GM11168 (cell line): ENCODE data around the gene NKX3-2.

Source experiments
- in situ Hi-C: fragments of 300-500 bp; cut with MboI; formaldehyde crosslinking; loops from one replicate; pipeline ENCODE4 v1.12.0; 2022; ENCODE audit warnings: low sequenced_read_pairs; ENCODE audit not compliant: unreplicated experiment

NKX3-2 gene

DNA sequence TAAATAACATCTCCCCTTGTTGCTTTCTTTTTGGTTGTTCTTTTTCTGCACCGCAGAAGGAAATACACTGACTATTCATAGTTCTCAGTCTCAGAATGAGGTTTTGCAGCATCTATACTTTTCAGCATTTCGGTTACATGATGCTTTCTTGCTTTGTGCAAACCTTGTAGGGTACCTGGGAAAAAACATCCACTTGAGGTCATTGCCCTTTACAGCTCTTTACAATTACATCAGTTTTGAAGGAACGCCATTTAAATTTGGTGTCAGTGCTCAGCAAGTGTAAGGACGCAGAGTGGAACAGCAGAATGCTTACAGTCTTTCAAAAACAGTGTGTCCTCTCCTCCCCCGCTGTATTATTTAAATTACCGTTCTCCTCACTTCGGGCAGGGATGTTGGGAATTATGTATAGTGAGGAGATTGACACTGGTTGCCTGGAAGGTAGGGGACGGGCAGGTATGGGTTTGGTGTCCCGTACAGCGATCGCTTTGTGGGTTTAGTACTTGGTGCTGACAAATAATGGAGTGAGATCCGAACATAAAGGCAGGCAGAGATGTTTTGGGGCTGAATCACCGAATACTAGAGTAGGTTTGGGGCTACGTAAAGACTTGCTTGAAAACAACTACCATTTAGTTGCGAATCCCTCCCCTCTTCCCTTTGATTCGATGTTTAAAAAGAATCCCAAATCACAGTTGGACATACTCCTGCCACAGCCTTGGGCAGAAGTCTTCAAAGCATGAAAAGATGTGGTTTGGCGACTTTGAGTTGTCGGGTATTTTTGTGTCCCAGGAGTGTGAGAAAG is 2.0 kb upstream of the NKX3-2 start:
- in situ Hi-C loops: loop anchor here (5.0 kb wide), 1 partner anchor 814 kb away; no protein-coding TSS in a partner anchor

GRCh38 chr4:13545394-13545808 is 1.1 kb upstream of the NKX3-2 start:
- in situ Hi-C loops: loop anchor here (5.0 kb wide), 1 partner anchor 813 kb away; no protein-coding TSS in a partner anchor

DNA sequence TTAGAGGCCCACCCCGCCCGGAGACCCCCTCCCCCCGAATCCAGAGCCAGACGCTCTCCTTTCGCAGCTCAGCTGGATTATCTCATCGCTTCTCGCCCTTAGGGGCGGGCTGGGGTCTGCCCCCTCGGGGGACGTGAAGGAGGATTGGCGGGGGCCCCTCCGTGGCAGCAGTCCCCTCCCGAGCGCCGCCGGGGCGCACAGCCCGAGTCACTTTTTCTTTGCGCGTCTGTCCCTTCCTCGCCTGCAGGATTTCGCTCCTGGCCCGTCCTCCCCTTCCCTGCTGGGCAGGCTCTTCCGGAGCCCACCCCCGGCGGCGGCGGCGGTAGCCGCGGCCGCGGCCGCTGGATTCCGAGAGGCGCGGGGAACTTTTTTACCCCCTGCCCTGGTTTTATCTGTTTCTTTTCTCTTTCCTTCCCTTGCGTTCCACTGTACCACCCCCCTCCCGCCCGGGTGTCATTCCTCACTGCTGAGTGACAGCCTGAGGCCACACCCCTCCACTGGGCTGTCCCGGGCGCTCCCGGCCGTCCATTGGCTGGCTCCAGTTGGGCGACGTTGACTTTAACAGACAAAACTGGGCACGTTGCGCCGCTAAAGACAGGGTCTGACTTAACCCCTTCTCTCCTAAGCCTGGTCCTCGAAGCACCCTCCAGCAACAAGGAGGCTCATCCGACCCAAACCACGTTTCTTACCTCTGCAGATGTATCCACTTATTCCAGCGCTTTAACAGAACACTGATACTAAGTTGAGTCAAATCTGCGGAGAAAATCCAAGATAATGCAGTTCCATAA is 492 bp upstream of the NKX3-2 start:
- in situ Hi-C loops: loop anchor here (5.0 kb wide), 1 partner anchor 812 kb away; no protein-coding TSS in a partner anchor

DNA sequence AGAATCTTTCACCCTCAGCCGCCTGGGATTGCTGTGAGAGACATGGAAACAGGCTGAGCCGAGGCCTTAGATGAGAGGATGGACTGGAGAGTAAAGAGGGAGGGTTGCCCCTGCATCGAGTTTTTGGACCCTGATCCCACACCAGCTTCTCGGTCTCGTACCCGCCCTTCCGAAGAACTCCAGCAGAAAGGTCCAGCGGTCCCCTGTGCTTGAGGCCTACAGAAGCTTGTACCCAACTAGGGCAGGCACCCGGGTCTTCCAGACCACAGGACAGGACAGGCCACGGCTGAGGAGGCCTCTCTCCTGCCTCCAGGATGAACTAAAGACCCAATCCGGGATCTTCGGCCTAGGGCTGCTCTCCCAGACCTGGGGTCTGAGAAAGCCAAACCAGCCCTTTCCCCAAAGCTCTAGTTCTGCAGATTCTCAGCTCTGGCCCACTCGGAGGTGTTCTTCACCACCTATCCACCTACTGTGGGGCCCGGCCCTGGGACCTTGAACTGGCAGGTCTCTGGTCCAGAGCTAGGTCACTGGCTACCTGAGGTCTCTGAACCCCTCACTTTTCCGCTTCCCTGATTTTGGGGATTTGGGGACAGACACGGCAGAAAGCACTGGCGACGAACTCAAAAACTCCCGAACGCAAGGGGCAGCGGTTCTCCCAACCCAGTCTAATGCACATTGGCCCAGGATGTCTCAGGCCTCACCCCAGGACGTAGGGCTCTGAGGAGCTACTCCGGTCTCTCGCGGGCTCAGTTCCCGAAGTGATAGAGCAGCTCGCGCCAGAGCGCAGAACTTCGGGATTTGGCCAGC is 1.1 kb downstream of the NKX3-2 start:
- in situ Hi-C loops: no loop called here

DNA sequence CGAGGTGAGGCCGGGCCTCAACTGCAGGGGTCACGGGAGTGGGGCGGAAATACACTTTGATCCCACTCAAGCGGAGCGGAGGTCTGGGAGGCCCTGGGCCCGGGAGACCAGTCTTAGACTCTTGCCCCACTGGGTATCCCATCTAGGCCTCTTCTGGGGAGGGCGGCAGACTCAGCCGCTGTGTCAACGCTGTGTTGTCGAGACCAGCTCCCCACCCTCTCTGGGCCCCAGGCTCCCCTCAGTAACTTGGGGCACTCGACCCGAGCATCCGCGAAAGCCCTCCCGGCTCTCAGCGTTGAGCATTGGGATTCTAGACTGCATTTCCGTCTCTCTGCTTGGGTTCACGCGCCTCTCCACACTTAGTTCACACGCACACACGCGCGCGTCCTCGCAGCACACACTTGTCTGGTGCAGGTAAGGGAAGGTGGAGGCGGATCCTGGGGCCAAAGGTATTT is 1.7 kb downstream of the NKX3-2 start:
- in situ Hi-C loops: no loop called here

- in situ Hi-C loops: no loop called here
Observed at GRCh38 chr4:13541720-13542576, 2.4 kb downstream of the NKX3-2 start.

- in situ Hi-C loops: no loop called here
Observed at GRCh38 chr4:13541176-13541604, 3.1 kb downstream of the NKX3-2 start.

DNA sequence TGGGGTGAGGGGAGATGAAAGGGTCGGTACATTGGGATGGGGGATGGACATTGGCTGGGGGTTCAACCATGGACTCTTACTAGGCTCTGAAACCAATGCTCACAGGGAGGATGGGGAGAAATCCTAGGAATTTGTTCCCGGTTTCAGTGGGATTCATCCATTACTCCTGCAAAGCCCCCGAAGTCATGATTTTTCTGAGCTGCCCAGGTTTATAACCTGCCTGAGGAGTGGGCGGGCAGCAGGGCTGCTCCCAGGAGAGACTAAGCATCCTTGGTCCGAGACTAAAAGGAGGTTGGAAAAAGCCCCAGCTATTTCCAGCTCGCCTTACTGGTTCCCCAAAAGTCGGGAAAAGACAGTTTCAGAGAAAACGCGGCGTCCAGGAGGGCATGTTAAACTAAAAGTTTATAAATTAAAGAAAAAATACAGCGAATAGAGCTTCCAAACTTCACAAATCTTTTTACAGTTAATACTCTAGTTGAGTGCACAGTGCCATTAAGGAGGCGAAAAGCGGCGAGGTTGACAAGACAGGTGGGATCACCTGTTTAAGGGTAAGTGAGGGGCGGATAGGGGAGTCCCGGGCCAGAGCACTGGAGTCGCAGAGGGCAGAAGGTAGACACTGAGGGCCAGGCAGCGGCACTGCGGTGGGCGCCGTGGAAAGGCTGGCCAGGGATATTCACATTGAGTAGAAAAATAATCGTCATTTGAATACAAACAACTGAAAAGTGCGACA is 3.7 kb downstream of the NKX3-2 start:
- in situ Hi-C loops: no loop called here

GRCh38 chr4:13539619-13540445 is 4.5 kb downstream of the NKX3-2 start:
- in situ Hi-C loops: no loop called here

DNA sequence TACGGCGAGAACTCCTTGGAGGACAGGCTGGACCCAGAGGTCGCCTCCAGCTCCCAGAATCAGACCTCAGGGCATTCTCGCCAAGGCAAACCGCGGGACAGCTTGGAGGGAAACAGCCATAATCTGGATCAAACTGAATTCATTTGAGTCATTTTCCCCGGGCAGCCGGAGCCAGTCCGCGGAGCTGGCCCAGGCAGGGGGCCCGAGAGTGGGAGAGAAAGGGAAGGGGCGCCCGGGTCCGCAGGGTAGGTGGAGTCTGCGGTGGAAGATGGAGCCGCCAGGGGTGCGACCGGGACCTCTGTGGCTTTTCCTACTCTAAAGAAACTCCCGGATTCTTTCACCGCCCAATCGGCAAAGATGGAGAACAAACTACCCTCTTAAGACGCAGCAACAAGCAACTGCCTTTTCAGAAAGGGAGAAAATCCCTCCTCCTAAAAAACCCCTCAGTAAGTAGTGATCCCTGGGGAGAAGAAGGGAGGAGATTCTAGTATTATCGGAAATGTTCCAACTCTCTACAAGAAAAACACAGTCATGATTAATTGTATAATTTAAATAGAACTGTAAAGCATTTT is 5.2 kb downstream of the NKX3-2 start:
- in situ Hi-C loops: no loop called here

DNA sequence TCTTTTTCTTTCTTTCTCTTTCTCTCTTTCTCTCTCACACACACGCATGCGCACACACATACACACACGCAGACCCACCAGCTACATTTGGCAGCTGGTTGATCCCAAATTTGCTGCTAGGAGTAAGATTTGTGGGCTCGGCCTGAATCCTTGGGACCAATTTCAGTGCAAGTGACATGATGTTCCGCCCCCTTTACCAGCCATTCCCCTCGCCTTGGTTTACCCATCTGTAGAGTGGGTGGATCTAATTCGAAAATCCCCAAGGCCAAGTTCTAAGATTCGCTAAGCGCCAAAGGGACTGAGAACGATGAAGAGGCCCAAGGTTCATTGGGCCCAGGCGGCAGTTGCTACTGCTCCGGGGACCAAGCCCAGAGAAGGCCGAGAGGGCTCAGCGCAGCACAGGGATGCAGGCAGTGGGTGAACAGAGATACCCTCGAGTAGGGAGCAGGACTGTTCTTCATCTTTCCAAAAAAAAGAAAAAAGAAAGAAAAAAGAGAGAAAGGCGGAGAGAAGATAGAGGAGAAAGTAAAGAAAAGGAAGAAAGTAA is 5.8 kb downstream of the NKX3-2 start:
- in situ Hi-C loops: no loop called here

GRCh38 chr4:13537832-13538177 is 6.5 kb downstream of the NKX3-2 start:
- in situ Hi-C loops: no loop called here

GRCh38 chr4:13537011-13537831 is 7.1 kb downstream of the NKX3-2 start:
- in situ Hi-C loops: no loop called here

- in situ Hi-C loops: no loop called here
Observed at GRCh38 chr4:13536607-13537006, 7.7 kb downstream of the NKX3-2 start.

- in situ Hi-C loops: no loop called here
Observed at GRCh38 chr4:13535708-13536361, 8.5 kb downstream of the NKX3-2 start.

DNA sequence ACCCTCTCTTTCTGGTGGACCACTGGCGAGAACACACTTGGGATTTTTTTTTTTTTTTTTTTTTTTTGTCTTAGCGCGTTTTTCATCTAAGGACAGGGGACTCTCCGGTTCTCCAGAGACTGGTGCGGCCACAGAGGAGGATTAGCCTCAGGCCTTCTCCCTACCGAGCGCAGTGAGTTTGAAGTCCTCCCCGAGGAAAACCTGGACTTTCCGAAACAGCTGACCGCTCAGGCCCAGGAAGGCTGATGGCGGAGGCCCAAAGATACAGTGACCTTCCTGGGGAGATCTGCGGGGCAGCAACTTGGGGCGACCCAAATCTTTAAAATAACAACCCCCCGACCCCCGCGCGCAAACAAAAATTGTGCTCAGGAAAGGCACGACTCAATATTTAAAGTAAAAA is 9.2 kb downstream of the NKX3-2 start:
- in situ Hi-C loops: no loop called here
